HepG2 (cell line): Measurements from ENCODE around the gene CDK6. TPM values are rescaled to one million over a fixed set of nuclear protein-coding genes. Genes with fewer than 3 reads are reported as not detected.

Experiments used
- ATAC-seq: fragments of 200-7000 bp; cut with Tn5 transposase; 3 replicates; pipeline ENCODE4 v1.9.1; 2020; ENCODE audit warnings: mild to moderate bottlenecking, moderate library complexity
- BruUV-seq: library from RNA; stranded (reverse); fragments of 400-500 nt; replicated peaks from 2 replicates; lab custom pipeline; 2021; lab: Mats Ljungman, UMichigan
- CTCF ChIA-PET: fragments of 300-600 bp; formaldehyde crosslinking; extraction: SDS; loops from one replicate; lab custom pipeline; 2021; ENCODE audit warnings: low total read pairs, inconsistent platforms, low intra/inter-chr PET ratio; lab: Yijun Ruan, JAX
- POLR2A ChIA-PET: fragments of 350-600 bp; sonication (Branson Sonifier 250); formaldehyde crosslinking; loops from one replicate; lab custom pipeline; 2020; ENCODE audit warnings: antibody characterized with exemption, inconsistent platforms; lab: Yijun Ruan, JAX
- DNase-seq: peaks from one replicate; pipeline ENCODE4 v3.0.0-alpha.2; 2015; ENCODE audit warnings: low spot score
- FAIRE-seq: peaks from 3 replicates; lab custom pipeline; 2011; peaks lifted over from hg19 to GRCh38; lab: Jason Lieb, UNC
- H2AFZ ChIP-seq: one replicate; pipeline ENCODE4 v1.6.1; 2011; ENCODE audit warnings: low read length, inconsistent platforms
- H3K27ac ChIP-seq: fragments of 300-600 bp; 3 replicates; pipeline ENCODE4 v1.8.0; 2011; ENCODE audit warnings: mixed run types, mild to moderate bottlenecking, mixed read lengths, low read length, inconsistent platforms; ENCODE audit not compliant: insufficient read depth; ENCODE audit errors: extremely low read length
- H3K27me3 ChIP-seq, 2 experiments: fragments of 200-600 bp in 1 of 2; 2 replicates in 1 of 2; 3 replicates in 1 of 2; pipeline versions ENCODE4 v1.6.0 to v1.8.0; 2011; ENCODE audit warnings: low read length in 2 of 2, mild to moderate bottlenecking in 2 of 2, moderate library complexity in 2 of 2, inconsistent platforms in 1 of 2; ENCODE audit not compliant: insufficient read depth in 2 of 2, control insufficient read depth in 1 of 2
- H3K36me3 ChIP-seq, 2 experiments: fragments of 200-600 bp in 1 of 2; replicated peaks in 1 of 2; 2 replicates in 1 of 2; 3 replicates in 1 of 2; pipeline versions ENCODE4 v1.5.1 to v1.8.0; 2011; ENCODE audit warnings: low read length in 2 of 2, inconsistent platforms in 1 of 2; ENCODE audit not compliant: insufficient read depth in 2 of 2, control insufficient read depth in 1 of 2
- H3K4me1 ChIP-seq: 2 replicates; pipeline ENCODE4 v1.5.1; 2012; ENCODE audit warnings: low read length, inconsistent platforms; ENCODE audit not compliant: insufficient read depth
- H3K4me2 ChIP-seq: 2 replicates; pipeline ENCODE4 v1.6.0; 2011; ENCODE audit warnings: low read depth, low read length, inconsistent platforms
- H3K4me3 ChIP-seq, 3 experiments: fragments of 200-600 bp in 1 of 3; sonication (generic), shearing (Covaris generic) in 1 of 3; replicated peaks in 1 of 3; 2 replicates each; pipeline ENCODE4 v1.5.1; 2011 to 2016; ENCODE audit warnings: low read length in 3 of 3, inconsistent platforms in 2 of 3, low read depth in 2 of 3, mild to moderate bottlenecking in 2 of 3, control low read depth in 1 of 3, mixed read lengths in 1 of 3; ENCODE audit not compliant: insufficient read depth in 1 of 3
- H3K79me2 ChIP-seq: one replicate; pipeline ENCODE4 v1.6.1; 2011; ENCODE audit warnings: low read length, inconsistent platforms; ENCODE audit not compliant: insufficient read depth
- H3K9ac ChIP-seq: 2 replicates; pipeline ENCODE4 v1.6.0; 2011; ENCODE audit warnings: mild to moderate bottlenecking, low read depth, low read length, inconsistent platforms; ENCODE audit not compliant: insufficient read depth
- H3K9me3 ChIP-seq: 2 replicates; pipeline ENCODE4 v1.5.1; 2012; ENCODE audit warnings: mild to moderate bottlenecking, low read length
- H4K20me1 ChIP-seq: 2 replicates; pipeline ENCODE4 v1.6.0; 2011; ENCODE audit warnings: inconsistent platforms, mild to moderate bottlenecking, low read length, moderate library complexity; ENCODE audit not compliant: insufficient read depth
- AHR ChIP-seq: IDR thresholded peaks from 2 replicates; pipeline ENCODE4 v1.6.1; 2018; ENCODE audit warnings: missing genetic modification reagents, missing compliant biosample characterization
- CCAR2 ChIP-seq: fragments of 200-400 bp; formaldehyde crosslinking; optimal IDR thresholded peaks from 2 replicates; pipeline ENCODE3; 2018; ENCODE audit warnings: low read depth, mild to moderate bottlenecking, low read length, moderate library complexity
- ETV6 ChIP-seq: sonication (generic); formaldehyde crosslinking; conservative IDR thresholded peaks from 2 replicates; pipeline ENCODE4 v1.4.0; 2020; ENCODE audit warnings: missing genetic modification reagents
- HNF4A ChIP-seq: sonication (generic); formaldehyde crosslinking; IDR thresholded peaks from 2 replicates; pipeline ENCODE4 v1.4.0; 2020; ENCODE audit warnings: missing genetic modification reagents
- NFIC ChIP-seq: IDR thresholded peaks from 2 replicates; pipeline ENCODE4 v1.6.1; 2012; ENCODE audit warnings: mild to moderate bottlenecking, low read length, inconsistent platforms
- RXRA ChIP-seq: sonication (generic); formaldehyde crosslinking; IDR thresholded peaks from 2 replicates; pipeline ENCODE4 v1.5.1; 2020; ENCODE audit warnings: missing genetic modification reagents
- SMYD3 ChIP-seq: sonication (generic); formaldehyde crosslinking; IDR thresholded peaks from 2 replicates; pipeline ENCODE4 v1.8.1; 2023; ENCODE audit warnings: mild to moderate bottlenecking, missing genetic modification reagents
- SP140L ChIP-seq: sonication (generic); formaldehyde crosslinking; IDR thresholded peaks from 2 replicates; pipeline ENCODE4 v1.4.0; 2020; ENCODE audit warnings: missing genetic modification reagents, borderline replicate concordance
- TRIM24 ChIP-seq: sonication (generic); formaldehyde crosslinking; IDR thresholded peaks from 2 replicates; pipeline ENCODE4 v1.8.0; 2022; ENCODE audit warnings: mild to moderate bottlenecking, missing genetic modification reagents
- ZBTB7B ChIP-seq: sonication (generic); formaldehyde crosslinking; IDR thresholded peaks from 2 replicates; pipeline ENCODE4 v1.4.0; 2020; ENCODE audit warnings: missing genetic modification reagents
- ZNF232 ChIP-seq: sonication (generic); formaldehyde crosslinking; IDR thresholded peaks from 2 replicates; pipeline ENCODE4 v1.4.0; 2020; ENCODE audit warnings: missing genetic modification reagents, borderline replicate concordance
- ZNF44 ChIP-seq: sonication (generic); formaldehyde crosslinking; IDR thresholded peaks from 2 replicates; pipeline ENCODE4 v1.5.1; 2020; ENCODE audit warnings: mild to moderate bottlenecking, missing genetic modification reagents
- ZNF558 ChIP-seq: sonication (generic); formaldehyde crosslinking; IDR thresholded peaks from 2 replicates; pipeline ENCODE4 v1.9.0; 2022; ENCODE audit warnings: mild to moderate bottlenecking, missing genetic modification reagents, borderline replicate concordance
- ZNF572 ChIP-seq: sonication (generic); formaldehyde crosslinking; IDR thresholded peaks from 2 replicates; pipeline ENCODE4 v1.5.1; 2020; ENCODE audit warnings: mild to moderate bottlenecking, missing genetic modification reagents
- ZNF737 ChIP-seq: sonication (generic); formaldehyde crosslinking; IDR thresholded peaks from 2 replicates; pipeline ENCODE4 v1.5.0; 2020; ENCODE audit warnings: missing genetic modification reagents, mild to moderate bottlenecking, borderline replicate concordance
- WGBS: methylation state at CpG from one replicate; pipeline ENCODE4 v1.1.6; 2017; ENCODE audit warnings: low lambda C conversion rate; 5-methylcytosine and 5-hydroxymethylcytosine counted together
- in situ Hi-C: cut with HindIII; loops from 2 replicates; pipeline ENCODE4 v1.10.0; 2017; ENCODE audit warnings: low pct_unique_long_range_greater_than_20kb; ENCODE audit not compliant: extremely low pct_ligation_motif_present
- intact Hi-C: fragments of 100-400 bp; cut with micrococcal nuclease; formaldehyde crosslinking; loops from one replicate; pipeline ENCODE4 v1.10.0; 2022; ENCODE audit not compliant: unreplicated experiment
- polyA plus RNA-seq, 8 experiments: library from polyadenylated mRNA; depleted of rRNA in 3 of 8; stranded (reverse) in 7 of 8; unstranded in 1 of 8; fragments of >200 nt; fragmentation: Illumina TruSeq in 4 of 8; extraction: Trizol in 4 of 8; gene quantifications; 2 replicates each; pipeline versions ENCODE4 v1.2.1 to v1.2.3, GENCODE V29; 2011 to 2016; ENCODE audit warnings: low read depth in 4 of 8, missing spikeins in 1 of 8, mixed read lengths in 1 of 8; ENCODE audit not compliant: insufficient read depth in 1 of 8
- total RNA-seq, 5 experiments: library from RNA; depleted of rRNA; stranded (reverse); fragments of >200 nt; fragmentation: Illumina TruSeq; extraction: Trizol; gene quantifications; 2 replicates each; pipeline ENCODE4 v1.2.3, GENCODE V29; 2016; ENCODE audit warnings: low read depth in 1 of 5
- TF ChIP-seq, protein P1 (sequence below): sonication (generic); formaldehyde crosslinking; IDR thresholded peaks from 2 replicates; pipeline ENCODE4 v1.4.0; 2020; ENCODE audit warnings: missing genetic modification reagents
- TF ChIP-seq, protein P2 (sequence below): sonication (generic); formaldehyde crosslinking; IDR thresholded peaks from 2 replicates; pipeline ENCODE4 v1.8.1; 2023; ENCODE audit warnings: missing genetic modification reagents, mild to moderate bottlenecking, borderline replicate concordance
- TF ChIP-seq, protein P3 (sequence below), 2 experiments: sonication (generic) in 1 of 2; formaldehyde crosslinking in 1 of 2; IDR thresholded peaks; 2 replicates each; pipeline versions ENCODE4 v1.6.1 to v1.9.0; 2014 to 2022; ENCODE audit warnings: antibody characterized with exemption in 1 of 2, borderline replicate concordance in 1 of 2, inconsistent platforms in 1 of 2, low read depth in 1 of 2, missing genetic modification reagents in 1 of 2

The CDK6 gene
- total and polyA plus RNA-seq, 2 of the 13 experiments (the other 11 are each of a cell fraction or from before 2014, with no cell fraction given), result 34.6 to 90.8 TPM

DNA sequence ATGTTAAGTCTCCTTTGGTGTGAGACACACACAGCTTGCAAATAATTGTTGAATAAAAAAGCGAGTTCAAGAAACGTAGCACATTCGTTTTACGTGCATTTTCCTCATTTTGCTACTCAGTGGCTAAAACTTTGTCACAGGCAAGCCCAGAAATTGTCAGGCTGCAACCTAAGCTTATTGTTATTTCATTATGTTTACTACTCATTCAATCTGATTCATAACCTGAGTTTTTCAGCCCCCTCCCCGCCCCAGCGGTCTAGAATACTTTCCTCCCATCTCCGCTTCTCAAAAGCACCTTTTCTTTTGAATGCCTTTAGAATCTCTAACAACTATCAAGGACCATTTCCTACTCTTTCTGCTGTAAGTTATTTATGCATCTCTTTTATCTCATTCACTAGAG is 247.3 kb downstream of the CDK6 start:
- H3K9ac ChIP-seq, result peak overlapping the region; percentile 94
- H4K20me1 ChIP-seq, result peaks cover 46% of the 10 kb centered on the region
- H2AFZ ChIP-seq, result no peak overlapping the region
- peak overlapping the region; percentile 84 for H3K4me2 ChIP-seq
- ChIA-PET POLR2A (no interaction called here), CTCF (no interaction called here)
- H3K4me3 ChIP-seq, result peak overlapping the region; percentile 66 to 90 (median 79)
- no peaks in the 10 kb centered on the region; a peak in 1 of 5 replicates for H3K36me3 ChIP-seq
- H3K9me3 ChIP-seq, result no peaks in the 10 kb centered on the region
- FAIRE-seq, result no peak
- in situ Hi-C loops (no loop called here), intact Hi-C loops (no loop called here)
- ATAC-seq, result no peak
- no peak for DNase-seq
- H3K27ac ChIP-seq, result peak overlapping the region; percentile 91
- peaks cover 53% of the 10 kb centered on the region for H3K4me1 ChIP-seq
- BruUV-seq, result TSS peak; percentile 51
- 34% methylated on average over 7 of the region's 7 CpGs for WGBS
- TF ChIP-seq, protein P1, sequence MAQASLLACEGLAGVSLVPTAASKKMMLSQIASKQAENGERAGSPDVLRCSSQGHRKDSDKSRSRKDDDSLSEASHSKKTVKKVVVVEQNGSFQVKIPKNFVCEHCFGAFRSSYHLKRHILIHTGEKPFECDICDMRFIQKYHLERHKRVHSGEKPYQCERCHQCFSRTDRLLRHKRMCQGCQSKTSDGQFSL (CRISPR knock-in tag), result no peak
- TF ChIP-seq CCAR2, result no peak
- no peak for TF ChIP-seq RXRA (CRISPR knock-in tag)
- TF ChIP-seq, protein P2, sequence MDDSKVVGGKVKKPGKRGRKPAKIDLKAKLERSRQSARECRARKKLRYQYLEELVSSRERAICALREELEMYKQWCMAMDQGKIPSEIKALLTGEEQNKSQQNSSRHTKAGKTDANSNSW (CRISPR knock-in tag), result no peak
- TF ChIP-seq ZNF44, result no peak
- TF ChIP-seq ZBTB7B (CRISPR knock-in tag), result no peak
- TF ChIP-seq, protein P3, sequence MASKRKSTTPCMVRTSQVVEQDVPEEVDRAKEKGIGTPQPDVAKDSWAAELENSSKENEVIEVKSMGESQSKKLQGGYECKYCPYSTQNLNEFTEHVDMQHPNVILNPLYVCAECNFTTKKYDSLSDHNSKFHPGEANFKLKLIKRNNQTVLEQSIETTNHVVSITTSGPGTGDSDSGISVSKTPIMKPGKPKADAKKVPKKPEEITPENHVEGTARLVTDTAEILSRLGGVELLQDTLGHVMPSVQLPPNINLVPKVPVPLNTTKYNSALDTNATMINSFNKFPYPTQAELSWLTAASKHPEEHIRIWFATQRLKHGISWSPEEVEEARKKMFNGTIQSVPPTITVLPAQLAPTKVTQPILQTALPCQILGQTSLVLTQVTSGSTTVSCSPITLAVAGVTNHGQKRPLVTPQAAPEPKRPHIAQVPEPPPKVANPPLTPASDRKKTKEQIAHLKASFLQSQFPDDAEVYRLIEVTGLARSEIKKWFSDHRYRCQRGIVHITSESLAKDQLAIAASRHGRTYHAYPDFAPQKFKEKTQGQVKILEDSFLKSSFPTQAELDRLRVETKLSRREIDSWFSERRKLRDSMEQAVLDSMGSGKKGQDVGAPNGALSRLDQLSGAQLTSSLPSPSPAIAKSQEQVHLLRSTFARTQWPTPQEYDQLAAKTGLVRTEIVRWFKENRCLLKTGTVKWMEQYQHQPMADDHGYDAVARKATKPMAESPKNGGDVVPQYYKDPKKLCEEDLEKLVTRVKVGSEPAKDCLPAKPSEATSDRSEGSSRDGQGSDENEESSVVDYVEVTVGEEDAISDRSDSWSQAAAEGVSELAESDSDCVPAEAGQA (IDR thresholded peaks at IDR 0.05; ENCODE audit: low read depth), result no peak
- TF ChIP-seq, protein P3 (CRISPR knock-in tag; IDR thresholded peaks at IDR 0.05; ENCODE audit: borderline replicate concordance), result no peak
- TF ChIP-seq HNF4A (CRISPR knock-in tag), result no peak
- TF ChIP-seq NFIC, result no peak
- TF ChIP-seq ZNF232 (CRISPR knock-in tag), result no peak
- TF ChIP-seq TRIM24, result no peak
- no peak for TF ChIP-seq SMYD3 (CRISPR knock-in tag)
- TF ChIP-seq SP140L, result no peak
- no peak for TF ChIP-seq AHR (CRISPR knock-in tag)
- TF ChIP-seq ZNF572 (CRISPR knock-in tag), result no peak
- TF ChIP-seq ETV6 (CRISPR knock-in tag), result no peak
- TF ChIP-seq ZNF558, result no peak
- no peak for TF ChIP-seq ZNF737 (CRISPR knock-in tag)
- peaks cover 56% of the 10 kb centered on the region for H3K79me2 ChIP-seq
- peaks cover 1 to 17% of the 10 kb centered on the region in 2 experiments; a peak in 2 of 5 replicates for H3K27me3 ChIP-seq
